Measurements from ENCODE around the gene RGS8.
A peak's percentile ranks its signal among the peaks of the same experiment; 100 is the strongest.
"Not testable (repeated sequence)": the region's sequence is repeated elsewhere in the genome, so short reads cannot be mapped to it uniquely, and the experiment has no call there.

The RGS8 gene

DNA sequence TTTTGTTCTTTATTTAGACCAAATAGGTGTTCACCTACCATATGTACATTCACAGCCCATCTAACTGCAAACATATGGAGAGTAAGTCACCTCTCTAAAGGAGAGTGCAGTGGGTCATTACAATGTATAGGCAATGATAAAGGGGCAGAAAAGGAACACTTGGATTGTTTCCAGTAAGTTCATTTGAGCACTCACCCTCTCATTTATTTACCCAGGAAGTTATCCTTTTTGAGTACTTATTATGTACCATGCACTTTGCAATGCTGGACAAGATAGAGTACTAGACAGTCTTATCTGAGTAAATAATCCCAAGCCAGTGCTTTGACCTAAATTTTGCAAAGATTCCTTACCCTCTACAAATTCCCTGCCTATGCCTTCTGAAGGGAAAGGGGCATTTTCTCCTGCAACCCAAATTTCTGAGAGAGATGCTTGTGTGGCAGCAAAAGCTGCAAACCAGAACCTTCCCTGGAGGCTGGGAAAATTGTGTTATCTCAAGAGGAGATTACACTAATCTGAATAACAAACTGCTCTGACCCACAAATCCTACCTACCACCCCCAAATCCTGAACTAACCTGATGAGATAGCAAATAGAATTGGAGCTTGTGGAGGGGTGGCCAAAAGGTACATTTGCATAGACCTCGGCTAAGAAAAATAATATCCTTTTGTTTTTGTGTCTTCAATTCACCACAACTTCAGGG is 18.6 kb upstream of the RGS8 start:
- no peak for DNase-seq

DNA sequence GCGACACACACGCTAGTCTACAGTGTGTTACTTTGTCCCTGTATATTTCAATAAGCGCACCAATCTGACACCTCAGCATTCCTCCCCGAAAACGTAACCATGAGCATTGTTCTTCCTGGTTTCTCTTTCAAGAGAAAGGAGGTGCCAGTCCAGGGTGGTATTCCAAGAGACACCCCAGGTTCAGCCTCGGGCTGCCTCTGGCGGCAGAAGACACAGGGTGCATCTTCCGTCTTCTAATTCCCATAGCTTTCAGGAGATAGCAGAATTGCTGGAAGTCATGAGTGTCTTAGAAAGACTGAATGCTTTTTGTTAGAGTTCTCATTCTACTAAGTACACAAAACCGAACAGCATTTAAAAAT is 15.9 kb upstream of the RGS8 start:
- peak in 2 of 56 donors; percentile 21 to 22 for DNase-seq

DNA sequence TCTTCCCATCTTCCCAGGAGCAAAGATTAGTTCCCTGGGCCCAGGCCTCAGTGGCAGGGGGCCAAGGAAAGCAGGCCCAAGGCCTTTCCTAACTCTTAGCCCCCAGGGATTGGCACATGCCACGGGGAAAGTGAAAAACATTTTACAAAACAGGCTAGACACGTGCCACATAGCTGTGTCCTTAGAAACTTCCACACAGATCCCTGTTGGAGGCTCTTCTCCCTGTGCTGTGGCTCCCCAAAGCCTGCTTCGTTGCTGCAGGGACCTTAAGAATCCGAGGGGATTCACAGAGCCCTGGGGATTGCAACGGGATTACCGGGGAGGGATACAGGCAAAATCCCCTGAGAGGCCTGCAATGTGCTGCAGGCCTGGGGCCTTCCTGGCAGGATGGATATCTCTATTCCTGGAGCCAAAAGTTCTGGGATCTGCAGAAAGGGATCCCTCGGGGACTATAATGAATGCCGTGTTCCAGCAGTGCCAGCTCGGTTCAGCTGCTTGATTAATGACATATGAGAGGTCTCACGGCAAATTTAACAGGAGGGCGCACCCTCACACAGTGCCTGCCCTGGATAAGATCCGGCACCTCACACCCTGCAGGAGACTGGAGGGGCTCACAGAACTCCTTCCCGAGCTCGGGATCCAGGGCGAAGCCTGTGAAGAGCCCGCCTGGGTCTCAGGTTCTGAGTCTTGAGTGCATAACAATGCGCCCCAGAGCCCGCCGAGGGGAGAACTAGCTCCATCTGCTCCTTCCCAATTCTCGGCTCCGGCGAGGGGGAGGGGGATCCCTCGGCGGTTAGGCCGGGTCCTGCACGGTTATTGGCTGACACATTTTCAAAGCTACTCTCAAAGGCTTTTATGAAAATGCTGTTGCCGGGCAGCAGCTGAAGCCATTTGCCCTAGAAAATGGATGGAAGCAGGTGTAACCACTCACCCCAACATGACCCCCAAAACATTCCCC is 15.3 kb upstream of the RGS8 start:
- DNase-seq, result peak in 12 of 56 donors; percentile 4 to 46 (median 26)

DNA sequence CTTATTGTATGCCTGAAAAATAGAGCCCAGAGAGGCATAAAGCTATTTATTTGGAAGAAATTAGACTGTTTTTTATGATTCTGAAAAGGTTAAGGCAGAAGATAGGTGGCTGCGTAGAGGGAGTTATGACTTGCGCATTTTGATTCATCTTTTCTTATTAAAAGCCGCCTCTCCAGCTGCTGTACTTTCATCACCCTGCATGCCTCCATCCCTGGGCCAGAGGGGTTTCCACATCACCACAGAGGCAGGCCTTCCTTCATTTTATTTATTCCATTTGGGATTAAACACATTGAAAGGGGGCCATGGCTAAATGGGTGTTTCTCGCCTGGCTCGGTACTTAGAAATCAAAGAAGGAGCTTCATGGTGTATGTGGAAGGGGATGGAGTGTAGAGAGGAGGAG is 14.6 kb upstream of the RGS8 start:
- DNase-seq, result no peak

DNA sequence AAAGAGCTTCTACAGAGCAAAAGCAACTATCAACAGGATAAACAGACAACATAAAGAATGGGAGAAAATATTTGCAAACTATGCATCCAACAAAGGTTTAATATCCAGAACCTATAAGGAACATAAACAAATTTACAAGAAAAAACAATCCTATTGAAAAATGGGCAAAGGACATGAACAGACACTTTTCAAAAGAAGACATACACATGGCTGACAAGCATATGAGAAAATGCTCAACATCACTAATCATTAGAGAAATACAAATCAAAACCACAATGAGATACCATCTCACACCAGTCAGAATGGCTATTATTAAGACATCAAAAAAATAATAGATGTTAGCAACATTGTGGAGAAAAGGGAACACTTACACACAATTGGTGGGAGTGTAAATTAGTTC is 8.8 kb upstream of the RGS8 start:
- DNase-seq, result not testable (repeated sequence)

DNA sequence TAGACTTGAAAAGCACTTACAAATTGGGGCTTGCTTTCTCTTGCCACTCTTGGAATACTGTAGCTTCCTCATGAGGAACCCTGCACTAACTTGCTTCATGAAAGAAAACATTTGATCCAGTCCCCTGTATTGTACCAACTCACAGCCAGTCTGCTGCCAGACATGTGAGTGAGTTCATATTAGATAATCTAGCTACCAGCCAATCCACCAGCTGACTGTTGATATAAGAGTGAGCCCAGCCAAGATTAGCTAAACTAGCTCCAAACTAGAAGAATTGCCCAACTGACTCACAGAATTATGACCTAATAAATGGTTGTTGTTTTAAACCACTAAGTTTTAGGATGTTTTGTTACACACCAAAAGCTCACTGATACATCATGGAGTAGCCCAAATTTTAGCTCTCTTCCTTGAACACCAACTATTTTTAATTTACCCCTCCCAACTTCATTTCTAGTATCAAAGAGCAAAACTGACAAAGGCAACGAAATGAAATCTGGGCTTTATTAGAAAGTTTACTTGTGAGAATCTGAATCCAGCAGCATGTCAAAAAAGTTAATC is 6.6 kb upstream of the RGS8 start:
- no peak for DNase-seq

DNA sequence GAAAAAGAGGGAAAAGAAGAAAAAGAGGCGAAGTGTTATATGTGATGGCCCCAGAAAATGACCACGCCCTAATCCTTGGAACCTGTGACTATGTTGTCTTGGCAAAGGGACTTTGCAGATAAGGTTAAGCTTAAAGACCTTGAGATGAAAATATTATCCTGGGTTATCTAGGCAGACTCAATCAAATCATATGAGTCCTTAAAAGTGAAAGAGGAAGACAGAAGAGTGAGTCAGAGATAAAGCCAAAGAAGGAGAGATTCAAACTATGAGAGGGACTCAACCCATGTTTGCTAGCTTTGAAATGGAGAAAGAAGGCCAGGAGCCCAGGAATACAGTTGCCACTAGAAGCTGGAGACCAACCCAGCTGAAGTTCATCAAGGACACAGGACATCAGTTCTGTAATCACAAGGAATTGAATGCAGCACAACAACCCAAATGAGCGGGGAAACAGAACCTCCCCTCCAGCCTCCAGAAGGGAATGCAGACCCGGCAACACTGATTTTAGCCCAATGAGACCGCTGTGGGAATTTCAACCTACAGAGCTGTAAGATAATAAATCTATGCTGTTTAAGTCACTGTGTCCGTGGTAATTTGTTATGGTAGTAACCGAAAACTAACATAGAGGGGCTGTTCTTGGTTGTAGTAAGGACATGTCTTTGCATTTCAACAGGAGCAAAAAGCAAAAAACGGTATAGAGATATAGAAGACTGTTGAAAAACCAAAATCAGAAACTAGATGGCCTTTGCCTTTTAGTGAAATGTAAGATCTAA is 4.2 kb upstream of the RGS8 start:
- DNase-seq, result no peak

DNA sequence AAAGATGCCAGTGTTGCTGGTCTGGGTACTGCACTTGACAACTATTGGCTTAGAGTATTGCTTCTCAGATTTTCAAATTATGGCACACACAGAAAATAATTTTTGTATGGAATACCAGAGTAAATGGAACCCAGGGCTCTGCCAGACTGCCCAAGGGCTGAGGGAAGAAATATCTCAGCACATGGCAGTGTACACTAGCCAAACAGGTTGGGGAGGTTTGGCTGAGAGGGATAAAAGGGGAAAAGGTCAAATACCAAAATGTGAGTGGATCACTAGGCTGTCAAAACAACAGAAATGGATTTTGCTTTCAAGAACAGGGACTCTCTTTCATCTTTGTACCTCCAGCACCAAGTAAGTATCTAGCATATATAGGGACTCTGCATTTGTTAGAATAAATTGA is 3.0 kb upstream of the RGS8 start:
- no peak for DNase-seq

DNA sequence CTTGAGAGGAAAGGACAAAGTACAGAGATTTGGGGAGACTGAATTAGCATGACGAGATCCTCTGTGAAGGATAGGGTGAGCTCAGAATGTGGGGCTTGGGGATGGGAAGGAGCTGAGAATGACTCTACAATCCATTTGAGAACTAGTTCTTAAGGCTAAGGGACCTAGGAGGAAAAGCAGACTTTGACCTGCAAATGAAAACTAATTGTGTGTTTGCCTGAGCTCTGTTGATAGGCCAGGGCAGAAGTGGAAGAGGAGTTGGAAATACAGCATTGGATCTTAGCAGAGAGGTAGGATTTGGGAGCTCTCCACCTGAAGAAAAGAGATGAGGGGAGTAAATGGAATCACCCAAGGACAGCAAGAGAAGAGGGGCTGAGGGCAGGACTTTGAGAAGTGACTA is 2.1 kb upstream of the RGS8 start:
- DNase-seq, result no peak

DNA sequence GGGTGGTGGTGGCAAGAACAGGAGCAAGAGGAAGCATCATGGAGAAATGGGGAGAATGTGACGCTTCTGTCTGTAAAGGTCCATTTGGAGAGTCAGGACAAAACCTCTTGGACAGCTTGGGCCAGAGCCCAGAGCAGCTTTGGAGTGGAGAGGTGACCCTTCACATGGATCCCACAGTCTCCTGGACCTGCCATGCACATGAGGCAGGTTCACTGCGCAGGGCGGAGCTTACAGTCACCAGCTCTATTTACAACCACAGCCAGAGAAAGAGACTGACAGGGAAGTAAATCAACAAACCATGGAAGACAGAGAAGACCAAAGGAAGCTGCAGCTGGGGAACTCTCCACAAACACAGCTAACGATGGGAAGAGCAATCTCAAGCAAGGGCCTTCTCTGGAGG is 828 bp upstream of the RGS8 start:
- DNase-seq, result no peak

DNA sequence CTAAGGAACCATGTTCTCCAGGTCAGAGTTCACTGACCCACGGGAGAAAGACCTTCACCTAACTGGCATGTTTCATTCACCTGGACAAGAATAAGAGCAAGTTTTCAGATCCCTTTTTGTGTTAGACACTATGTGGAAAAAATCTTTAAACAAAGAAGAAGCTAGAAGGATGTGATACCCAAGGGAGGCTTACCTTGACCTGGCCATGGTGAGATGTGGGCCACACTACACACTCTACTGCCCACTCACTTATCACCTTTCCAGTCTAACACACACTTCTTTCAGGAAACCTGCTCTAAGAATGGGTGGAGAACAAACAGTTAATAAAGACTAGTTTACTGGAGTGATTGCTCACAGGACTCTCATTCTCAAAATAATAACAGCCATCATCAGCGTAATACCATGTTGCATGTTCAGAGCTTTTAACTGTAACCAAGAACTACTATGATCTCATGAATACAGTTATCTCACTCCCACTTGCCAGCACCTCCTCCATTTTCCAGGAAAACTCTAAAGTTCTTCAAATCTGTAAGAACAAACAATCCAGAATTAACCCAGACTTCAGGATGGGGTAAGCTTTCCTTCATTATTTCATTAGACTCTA is 1.4 kb downstream of the RGS8 start:
- no peak for DNase-seq

DNA sequence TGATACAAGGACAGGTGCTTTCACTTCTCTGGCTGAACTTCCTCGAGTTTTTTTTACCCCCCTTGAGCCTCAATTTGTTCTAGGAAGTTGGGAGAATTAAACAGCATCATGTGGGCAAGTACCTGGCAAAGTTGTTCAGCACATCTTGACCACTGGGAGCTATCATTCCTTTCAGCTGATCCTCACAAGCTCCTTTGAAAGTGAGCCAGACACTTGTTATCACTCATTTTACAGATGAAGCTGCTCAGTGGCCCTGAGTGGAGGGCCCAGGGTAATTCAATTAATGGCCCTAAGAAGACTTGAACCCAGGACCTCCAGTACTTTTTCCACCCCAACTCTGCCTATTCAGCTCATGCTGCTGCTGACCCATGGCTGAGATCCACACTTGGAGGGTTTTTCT is 2.0 kb downstream of the RGS8 start:
- DNase-seq, result no peak

DNA sequence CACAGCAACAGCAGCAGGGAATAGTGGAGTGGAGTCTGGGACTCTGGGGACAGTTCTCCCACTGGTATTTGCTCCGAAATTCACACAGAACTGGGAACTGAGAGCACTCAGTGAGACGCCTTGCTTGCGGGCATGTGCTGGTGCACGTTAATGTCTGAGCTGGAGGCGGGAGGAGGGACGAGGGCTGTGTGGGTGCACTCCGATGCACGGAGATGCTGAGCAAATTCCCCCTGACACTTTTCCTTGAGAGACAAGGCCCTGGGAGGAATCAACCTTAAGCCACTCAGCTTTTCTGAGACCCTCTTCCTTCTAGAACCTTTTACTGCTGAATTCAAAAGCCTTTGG is 2.8 kb downstream of the RGS8 start:
- DNase-seq, result peak in 29 of 56 donors; percentile 9 to 79 (median 42)

DNA sequence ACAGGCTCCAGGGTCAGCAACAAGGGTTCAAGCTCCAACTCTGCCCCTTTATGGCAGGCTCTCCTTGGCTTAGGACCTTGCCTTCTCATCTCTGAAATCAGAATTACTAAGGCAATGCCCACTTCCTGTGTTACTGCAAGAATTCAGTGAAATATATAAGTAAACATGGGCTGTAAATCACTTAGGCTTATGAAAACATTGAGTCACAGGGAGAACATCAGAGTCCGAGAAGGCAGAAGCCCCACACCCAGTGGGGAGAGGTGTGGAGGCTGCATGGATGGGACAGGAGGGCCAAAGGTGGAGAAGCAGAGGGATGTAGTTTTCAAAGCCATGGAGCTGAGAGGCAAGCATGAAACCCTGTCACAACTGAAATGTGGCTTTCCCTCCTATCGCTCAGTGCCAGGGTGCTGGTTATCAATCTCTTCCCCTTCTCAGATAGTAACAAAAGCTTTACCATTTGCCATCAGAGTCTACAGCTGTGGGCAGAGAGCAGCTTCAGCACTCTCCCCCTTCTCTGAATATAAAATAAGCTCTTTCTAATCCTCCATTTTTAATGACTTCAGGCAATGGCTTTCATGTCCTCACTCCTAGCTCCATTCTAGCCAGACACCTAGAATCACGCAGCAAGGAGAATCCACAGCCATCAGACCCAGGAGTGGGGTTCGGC is 3.4 kb downstream of the RGS8 start:
- DNase-seq, result no peak

DNA sequence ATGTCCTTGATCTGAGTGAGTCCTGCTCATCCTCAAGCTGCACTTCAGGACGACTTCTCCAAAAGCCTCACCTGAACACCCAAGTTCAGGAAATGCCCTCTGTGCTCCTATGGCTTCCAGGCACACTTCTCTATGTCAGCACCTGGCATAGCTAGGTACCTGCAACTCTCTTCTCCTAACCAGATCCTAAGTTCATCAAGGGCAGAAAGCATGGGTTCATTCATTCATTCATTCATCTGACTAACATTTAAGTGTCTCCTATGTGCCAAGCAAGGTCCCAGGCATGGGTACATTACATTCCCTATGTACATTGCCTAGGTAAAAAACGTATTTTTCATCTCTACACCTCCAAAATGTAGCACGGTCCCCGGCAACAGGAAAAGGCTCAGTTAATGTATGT is 4.0 kb downstream of the RGS8 start:
- DNase-seq, result no peak

DNA sequence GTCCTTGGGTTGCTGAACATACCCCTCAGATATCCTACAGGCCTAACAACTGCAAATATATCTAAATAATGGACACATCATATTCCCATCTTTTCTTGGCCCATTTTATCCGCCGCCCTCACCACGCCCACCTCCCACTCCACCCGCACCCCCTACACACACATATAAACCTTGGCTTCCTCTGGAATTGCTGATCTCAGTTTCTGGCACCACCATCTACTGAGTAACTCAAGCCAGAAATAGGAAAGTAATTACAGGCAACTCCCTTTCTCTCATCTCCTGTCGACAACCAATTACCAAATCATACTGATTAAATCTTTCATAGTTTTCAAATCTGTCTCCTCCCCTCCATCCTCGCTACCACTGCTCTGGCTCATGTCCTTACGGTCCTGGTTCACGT is 4.7 kb downstream of the RGS8 start:
- no peak for DNase-seq

DNA sequence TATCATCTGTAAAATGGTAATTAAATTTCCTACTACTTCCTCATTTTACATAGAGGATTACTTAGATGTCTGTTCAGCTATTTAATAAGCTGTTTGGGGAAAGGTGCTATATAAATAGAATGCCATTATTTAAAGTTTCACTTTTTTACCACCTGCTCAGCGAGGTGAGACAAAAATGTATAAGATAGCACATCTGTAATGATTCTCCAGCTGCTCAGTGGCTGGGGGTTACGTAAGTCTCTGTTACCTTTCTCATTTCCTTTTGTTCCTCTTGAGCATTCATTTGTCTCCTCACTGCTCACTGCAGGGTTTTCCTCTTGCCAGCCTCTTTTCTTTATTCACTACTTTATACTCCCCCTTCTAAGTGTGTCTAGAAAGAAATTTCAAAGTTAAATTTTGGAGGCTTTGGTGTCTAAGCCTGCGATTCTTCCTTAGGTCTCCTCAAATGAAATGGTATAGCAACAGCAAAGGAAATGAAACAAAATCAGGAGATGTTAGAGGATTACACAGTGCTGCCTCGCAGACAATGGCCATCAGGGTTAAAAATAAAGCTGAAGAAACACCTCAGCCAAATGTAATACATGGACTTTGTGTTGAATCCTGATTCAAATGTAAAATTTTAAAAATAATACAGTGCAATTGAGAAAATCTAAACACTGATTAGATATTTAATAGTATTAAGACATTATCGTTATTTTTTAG is 6.8 kb downstream of the RGS8 start:
- DNase-seq, result no peak

DNA sequence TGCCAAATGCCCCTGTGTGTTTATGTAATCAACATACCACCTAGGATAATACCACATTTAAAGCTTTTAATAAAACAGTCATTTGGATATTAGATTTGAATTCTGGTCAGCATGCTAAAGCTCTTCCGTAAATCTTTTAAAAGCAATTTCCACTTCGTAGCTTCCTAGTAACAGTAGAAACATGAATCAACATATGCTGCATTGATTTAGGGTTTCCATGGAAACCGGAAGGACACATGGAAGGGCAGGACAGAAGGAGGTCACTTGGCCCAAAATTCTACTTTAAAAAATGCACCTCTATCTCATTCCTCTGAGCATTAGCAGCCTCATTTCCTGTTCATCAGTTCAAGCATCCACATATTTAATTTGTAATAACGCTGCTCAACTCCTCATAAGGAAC is 8.1 kb downstream of the RGS8 start:
- DNase-seq, result no peak

DNA sequence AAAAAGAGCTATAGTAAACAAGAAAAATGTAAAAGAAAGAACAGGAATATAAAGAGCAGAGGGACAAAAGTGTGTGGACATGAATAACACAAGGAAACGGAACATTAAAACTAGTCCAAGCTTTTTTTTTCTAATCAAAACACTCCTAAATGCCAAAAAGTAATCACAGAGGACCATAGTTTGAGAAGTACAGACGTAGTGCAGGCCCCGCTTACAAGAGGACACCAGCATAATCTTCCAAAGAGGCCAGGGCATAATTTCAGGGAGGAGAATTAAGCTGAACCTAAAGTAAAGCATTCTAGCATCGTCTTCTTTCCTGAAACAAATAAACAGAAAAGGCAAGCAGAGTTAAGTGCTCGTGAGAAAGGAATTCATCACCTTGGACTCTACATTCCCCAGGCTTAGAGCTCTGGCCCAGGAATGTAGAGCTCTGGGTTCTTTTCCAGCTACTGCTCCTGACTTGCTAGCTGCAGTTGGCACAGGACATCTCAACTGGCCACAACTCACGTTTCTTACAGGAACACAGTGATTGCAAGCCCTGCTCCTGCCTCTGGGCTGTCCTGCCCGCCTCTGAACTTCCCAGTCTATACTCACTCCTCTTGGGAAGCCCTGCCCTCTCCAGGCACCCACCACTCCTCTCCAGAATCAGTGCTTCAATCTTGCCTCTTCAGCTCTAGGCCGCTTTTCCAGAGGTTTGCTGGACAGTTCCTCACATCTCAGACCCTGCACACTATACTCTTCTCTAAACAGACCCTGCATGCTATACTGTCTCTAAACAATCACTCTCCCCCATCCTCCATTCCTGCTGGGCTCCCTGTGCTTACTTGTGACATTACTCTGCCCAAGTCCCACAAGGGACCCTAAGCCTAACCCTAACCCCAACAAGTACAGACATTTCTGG is 9.8 kb downstream of the RGS8 start:
- DNase-seq, result no peak
